ENCODE data around the gene PACSIN1. TPM values are rescaled to one million over a fixed set of nuclear protein-coding genes. Genes with fewer than 3 reads are reported as not detected.

The PACSIN1 gene
- total RNA-seq, 1 donor from 2014 or later, result not detected

- Mint-ChIP-seq H3K36me3 (ENCODE audit: unreplicated experiment) (no peaks in the 10 kb centered on the region), H3K27me3 (ENCODE audit: unreplicated experiment) (peaks cover 33% of the 10 kb centered on the region), H3K27ac (ENCODE audit: unreplicated experiment) (no peak overlapping the region), H3K9me3 (ENCODE audit: unreplicated experiment) (no peaks in the 10 kb centered on the region), H3K4me3 (ENCODE audit: unreplicated experiment) (no peak overlapping the region), H3K4me1 (ENCODE audit: unreplicated experiment) (peaks cover 5% of the 10 kb centered on the region)
- TF ChIP-seq, protein P1, sequence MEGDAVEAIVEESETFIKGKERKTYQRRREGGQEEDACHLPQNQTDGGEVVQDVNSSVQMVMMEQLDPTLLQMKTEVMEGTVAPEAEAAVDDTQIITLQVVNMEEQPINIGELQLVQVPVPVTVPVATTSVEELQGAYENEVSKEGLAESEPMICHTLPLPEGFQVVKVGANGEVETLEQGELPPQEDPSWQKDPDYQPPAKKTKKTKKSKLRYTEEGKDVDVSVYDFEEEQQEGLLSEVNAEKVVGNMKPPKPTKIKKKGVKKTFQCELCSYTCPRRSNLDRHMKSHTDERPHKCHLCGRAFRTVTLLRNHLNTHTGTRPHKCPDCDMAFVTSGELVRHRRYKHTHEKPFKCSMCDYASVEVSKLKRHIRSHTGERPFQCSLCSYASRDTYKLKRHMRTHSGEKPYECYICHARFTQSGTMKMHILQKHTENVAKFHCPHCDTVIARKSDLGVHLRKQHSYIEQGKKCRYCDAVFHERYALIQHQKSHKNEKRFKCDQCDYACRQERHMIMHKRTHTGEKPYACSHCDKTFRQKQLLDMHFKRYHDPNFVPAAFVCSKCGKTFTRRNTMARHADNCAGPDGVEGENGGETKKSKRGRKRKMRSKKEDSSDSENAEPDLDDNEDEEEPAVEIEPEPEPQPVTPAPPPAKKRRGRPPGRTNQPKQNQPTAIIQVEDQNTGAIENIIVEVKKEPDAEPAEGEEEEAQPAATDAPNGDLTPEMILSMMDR (IDR thresholded peaks at IDR 0.05), result no peak
- no peak for DNase-seq (ENCODE audit: extremely low spot score, unreplicated experiment)
Measured at GRCh38 chr6:34468378-34468892, 2.6 kb downstream of the PACSIN1 start.

DNA sequence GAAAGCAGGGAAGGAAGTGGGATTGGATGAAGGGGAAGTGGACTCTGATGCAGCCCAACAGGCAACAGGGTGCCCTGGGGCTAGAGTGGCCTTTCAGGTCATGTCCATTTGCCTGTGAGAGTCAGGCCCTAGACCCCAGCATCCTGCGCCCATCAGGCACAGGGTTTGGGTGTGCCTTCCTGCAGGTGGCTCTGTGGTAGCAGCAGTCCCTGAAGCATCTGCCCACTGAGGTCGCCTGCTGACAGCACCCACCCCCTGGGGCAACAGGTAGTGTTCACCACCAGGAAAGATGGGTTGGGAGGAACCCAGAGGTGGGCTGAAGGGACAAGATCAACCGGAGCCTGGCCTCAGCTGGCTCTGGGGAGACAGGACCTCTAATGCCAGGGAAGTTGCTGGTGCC is 3.6 kb downstream of the PACSIN1 start:
- TF ChIP-seq, protein P1 (IDR thresholded peaks at IDR 0.05), result no peak
- Mint-ChIP-seq H3K27me3 (ENCODE audit: unreplicated experiment) (peaks cover 32% of the 10 kb centered on the region), H3K9me3 (ENCODE audit: unreplicated experiment) (no peaks in the 10 kb centered on the region), H3K4me1 (ENCODE audit: unreplicated experiment) (peaks cover 5% of the 10 kb centered on the region), H3K27ac (ENCODE audit: unreplicated experiment) (no peak overlapping the region), H3K4me3 (ENCODE audit: unreplicated experiment) (no peak overlapping the region), H3K36me3 (ENCODE audit: unreplicated experiment) (no peaks in the 10 kb centered on the region)
- DNase-seq (ENCODE audit: extremely low spot score, unreplicated experiment), result no peak

DNA sequence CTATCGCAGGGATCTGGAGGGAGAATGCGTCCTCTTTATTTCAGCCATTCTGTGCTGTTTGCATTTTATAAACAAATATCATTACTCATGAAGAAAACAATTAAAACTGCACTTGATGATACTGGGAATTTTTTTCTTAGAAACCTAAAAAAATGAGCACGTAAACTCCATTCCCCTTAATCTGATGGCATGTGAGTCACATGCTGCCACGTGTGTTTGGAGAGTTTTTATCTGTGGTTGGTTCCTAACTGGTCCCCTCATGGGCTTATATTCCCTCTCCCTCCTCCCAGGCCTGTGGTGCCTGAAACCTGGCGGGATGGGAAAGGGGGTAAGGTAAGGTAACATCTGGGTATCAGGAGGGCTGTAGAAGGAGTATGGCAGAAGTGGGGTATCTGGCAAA is 6.5 kb downstream of the PACSIN1 start:
- Mint-ChIP-seq H3K9me3 (ENCODE audit: unreplicated experiment) (no peaks in the 10 kb centered on the region), H3K27me3 (ENCODE audit: unreplicated experiment) (peaks cover 28% of the 10 kb centered on the region), H3K27ac (ENCODE audit: unreplicated experiment) (no peak overlapping the region), H3K36me3 (ENCODE audit: unreplicated experiment) (no peaks in the 10 kb centered on the region), H3K4me1 (ENCODE audit: unreplicated experiment) (no peaks in the 10 kb centered on the region), H3K4me3 (ENCODE audit: unreplicated experiment) (no peak overlapping the region)
- DNase-seq (ENCODE audit: extremely low spot score, unreplicated experiment), result no peak
- TF ChIP-seq, protein P1 (IDR thresholded peaks at IDR 0.05), result no peak

DNA sequence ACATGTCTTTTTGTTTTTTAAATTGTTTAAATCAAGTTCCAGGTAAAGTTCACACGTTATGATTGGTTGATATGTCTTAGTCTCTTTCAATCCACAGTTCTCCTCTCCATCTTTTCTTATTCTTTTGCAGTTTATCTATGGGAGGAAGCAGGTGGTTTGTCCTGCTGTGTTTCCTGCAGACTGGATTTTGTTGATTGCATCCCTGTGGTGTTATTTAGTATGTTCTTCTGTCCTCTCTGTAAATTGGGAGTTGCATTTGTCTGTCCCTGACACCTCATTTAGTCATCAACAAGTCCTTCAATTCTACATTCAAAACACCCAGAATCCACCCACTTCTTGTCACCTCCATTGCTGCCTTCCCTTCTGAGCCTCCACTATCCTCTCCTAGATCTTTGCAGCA is 8.1 kb downstream of the PACSIN1 start:
- DNase-seq (ENCODE audit: extremely low spot score, unreplicated experiment), result no peak
- no peak overlapping the region for H3K27ac Mint-ChIP-seq (ENCODE audit: unreplicated experiment)
- no peaks in the 10 kb centered on the region for H3K9me3 Mint-ChIP-seq (ENCODE audit: unreplicated experiment)
- TF ChIP-seq, protein P1 (IDR thresholded peaks at IDR 0.05), result no peak
- H3K36me3 Mint-ChIP-seq (ENCODE audit: unreplicated experiment), result no peaks in the 10 kb centered on the region
- H3K27me3 Mint-ChIP-seq (ENCODE audit: unreplicated experiment), result peaks cover 25% of the 10 kb centered on the region
- no peaks in the 10 kb centered on the region for H3K4me1 Mint-ChIP-seq (ENCODE audit: unreplicated experiment)
- no peak overlapping the region for H3K4me3 Mint-ChIP-seq (ENCODE audit: unreplicated experiment)

GRCh38 chr6:34474754-34475153 is 8.9 kb downstream of the PACSIN1 start:
- no peak for DNase-seq (ENCODE audit: extremely low spot score, unreplicated experiment)
- Mint-ChIP-seq H3K4me1 (ENCODE audit: unreplicated experiment) (no peaks in the 10 kb centered on the region), H3K27me3 (ENCODE audit: unreplicated experiment) (peaks cover 22% of the 10 kb centered on the region), H3K27ac (ENCODE audit: unreplicated experiment) (no peak overlapping the region), H3K4me3 (ENCODE audit: unreplicated experiment) (no peak overlapping the region), H3K36me3 (ENCODE audit: unreplicated experiment) (no peaks in the 10 kb centered on the region), H3K9me3 (ENCODE audit: unreplicated experiment) (no peaks in the 10 kb centered on the region)
- TF ChIP-seq, protein P1 (IDR thresholded peaks at IDR 0.05), result no peak
